B cell (primary cell): ENCODE results near the gene TIAM1. TPM values are rescaled to one million over a fixed set of nuclear protein-coding genes. Genes with fewer than 3 reads are reported as not detected.

Source experiments
- ATAC-seq: fragments of 200-7000 bp; cut with Tn5 transposase; one replicate; pipeline ENCODE4 v1.10.0; 2021; ENCODE audit warnings: low read depth, mild to moderate bottlenecking, moderate number of reproducible peaks, moderate library complexity
- CTCF ChIA-PET: fragments of 350-600 bp; sonication (Branson Sonifier 250); formaldehyde crosslinking; loops from one replicate; lab custom pipeline; 2021; ENCODE audit warnings: antibody characterized with exemption, inconsistent platforms; lab: Charles Lee
- POLR2A ChIA-PET: fragments of 350-600 bp; sonication (Branson Sonifier 250); formaldehyde crosslinking; loops from one replicate; lab custom pipeline; 2021; ENCODE audit warnings: antibody characterized with exemption; lab: Charles Lee
- DNase-seq: peaks from one replicate; pipeline ENCODE4 v3.0.0; 2013
- H2AFZ ChIP-seq: 2 replicates; pipeline ENCODE4 v1.6.1; 2012; ENCODE audit warnings: mild to moderate bottlenecking, low read depth, low read length; ENCODE audit not compliant: insufficient read depth, poor library complexity, severe bottlenecking
- H3K27ac ChIP-seq, 2 donors: 1 replicate in 1 of 2; 2 replicates in 1 of 2; pipeline ENCODE4 v1.5.1; 2012 to 2013; ENCODE audit warnings: low read length in 2 of 2, mild to moderate bottlenecking in 2 of 2, moderate library complexity in 1 of 2
- H3K27me3 ChIP-seq, 4 experiments: fragments of 200-600 bp in 1 of 4; sonication (generic) in 1 of 4; replicated peaks in 1 of 4; 1 replicate in 2 of 4; 2 replicates in 2 of 4; pipeline versions ENCODE4 v1.6.1 to v1.7.0; 2013 to 2016; ENCODE audit warnings: low read length in 3 of 4, mild to moderate bottlenecking in 2 of 4, mixed read lengths in 1 of 4, moderate library complexity in 1 of 4; ENCODE audit not compliant: insufficient read depth in 4 of 4, control insufficient read depth in 3 of 4; ENCODE audit errors: control extremely low read depth in 1 of 4
- H3K36me3 ChIP-seq, 2 experiments: replicated peaks in 1 of 2; 1 replicate in 1 of 2; 2 replicates in 1 of 2; pipeline versions ENCODE4 v1.6.1 to v1.7.1; 2013; ENCODE audit warnings: low read length in 1 of 2; ENCODE audit not compliant: insufficient read depth in 2 of 2, control insufficient read depth in 1 of 2; ENCODE audit errors: control extremely low read depth in 1 of 2, extremely low read depth in 1 of 2
- H3K4me1 ChIP-seq, 2 donors: fragments of 200-600 bp in 1 of 2; sonication (generic) in 1 of 2; 1 replicate in 1 of 2; 2 replicates in 1 of 2; pipeline versions ENCODE4 v1.5.1 to v1.6.1; 2013 to 2017; ENCODE audit warnings: low read length in 2 of 2; ENCODE audit not compliant: control insufficient read depth in 2 of 2, insufficient read depth in 2 of 2
- H3K4me2 ChIP-seq: replicated peaks from 2 replicates; pipeline ENCODE3; 2012; ENCODE audit warnings: mild to moderate bottlenecking, low read depth, low read length; ENCODE audit not compliant: poor library complexity, severe bottlenecking
- H3K4me3 ChIP-seq, 5 experiments: fragments of 200-600 bp in 1 of 5; sonication (generic) in 1 of 5; 1 replicate in 3 of 5; 2 replicates in 2 of 5; pipeline versions ENCODE4 v1.5.1 to v1.7.0; 2011 to 2016; ENCODE audit warnings: low read length in 4 of 5, mild to moderate bottlenecking in 4 of 5, low read depth in 2 of 5, control low read depth in 1 of 5, moderate library complexity in 1 of 5; ENCODE audit not compliant: insufficient read depth in 1 of 5; ENCODE audit errors: control extremely low read depth in 1 of 5, extremely low read depth in 1 of 5
- H3K79me2 ChIP-seq: fragments of 200-600 bp; sonication (generic); one replicate; pipeline ENCODE4 v1.6.0; 2016; ENCODE audit warnings: low read length; ENCODE audit not compliant: control insufficient read depth, insufficient read depth
- H3K9ac ChIP-seq: fragments of 200-600 bp; sonication (generic); 2 replicates; pipeline ENCODE4 v1.6.1; 2017; ENCODE audit warnings: mild to moderate bottlenecking, low read length, moderate library complexity
- H3K9me3 ChIP-seq, 3 donors: one replicate each; pipeline versions ENCODE4 v1.6.1 to v1.7.1; 2013; ENCODE audit warnings: low read length in 2 of 3; ENCODE audit not compliant: control insufficient read depth in 2 of 3, insufficient read depth in 1 of 3; ENCODE audit errors: control extremely low read depth in 1 of 3
- H4K20me1 ChIP-seq: 2 replicates; pipeline ENCODE4 v1.6.0; 2012; ENCODE audit warnings: mild to moderate bottlenecking, low read length; ENCODE audit not compliant: insufficient read depth, control insufficient read depth, poor library complexity, severe bottlenecking
- H3K27ac Mint-ChIP-seq: one replicate; pipeline ENCODE4 v1.8.0; 2021; ENCODE audit warnings: mixed read lengths
- H3K27me3 Mint-ChIP-seq: one replicate; pipeline ENCODE4 v1.8.0; 2021; ENCODE audit warnings: mixed read lengths
- H3K4me1 Mint-ChIP-seq: one replicate; pipeline ENCODE4 v1.8.0; 2021; ENCODE audit warnings: mixed read lengths
- H3K4me3 Mint-ChIP-seq: one replicate; pipeline ENCODE4 v1.8.0; 2021; ENCODE audit warnings: mixed read lengths
- H3K9me3 Mint-ChIP-seq: one replicate; pipeline ENCODE4 v1.8.0; 2022; ENCODE audit warnings: mixed read lengths; ENCODE audit not compliant: insufficient read depth
- EZH2 ChIP-seq: IDR thresholded peaks from 2 replicates; pipeline ENCODE4 v1.6.1; 2012; ENCODE audit warnings: borderline replicate concordance, low read depth, mild to moderate bottlenecking, moderate library complexity, low read length; ENCODE audit not compliant: insufficient read depth, poor library complexity, severe bottlenecking
- WGBS: methylation state at CpG from one replicate; pipeline ENCODE4 v1.1.5; 2013; ENCODE audit warnings: missing lambda C conversion rate; ENCODE audit not compliant: insufficient coverage; 5-methylcytosine and 5-hydroxymethylcytosine counted together
- intact Hi-C: fragments of 100-400 bp; cut with micrococcal nuclease; formaldehyde crosslinking; loops from one replicate; pipeline ENCODE4 v1.10.0; 2022
- polyA plus RNA-seq: library from polyadenylated mRNA; depleted of rRNA; stranded (reverse); fragments of >200 nt; gene quantifications from 2 replicates; pipeline ENCODE4 v1.2.3, GENCODE V29; 2012
- total RNA-seq, 2 donors: library from RNA; stranded (reverse); fragments of 120-200 nt in 1 of 2; gene quantifications; 1 replicate in 1 of 2; 2 replicates in 1 of 2; pipeline versions ENCODE4 v1.2.3 to v1.2.4, GENCODE V29; 2013 to 2022
- TF ChIP-seq, protein P1 (sequence below): fragments of 200-600 bp; IDR thresholded peaks from one replicate; pipeline ENCODE4 v1.8.0; 2022; ENCODE audit warnings: antibody characterized with exemption, mild to moderate bottlenecking

TIAM1 gene
- total and polyA plus RNA-seq, 2 donors (not counting 1 experiment from before 2014, with no cell fraction given), result 0.51 to 1.0 TPM

DNA sequence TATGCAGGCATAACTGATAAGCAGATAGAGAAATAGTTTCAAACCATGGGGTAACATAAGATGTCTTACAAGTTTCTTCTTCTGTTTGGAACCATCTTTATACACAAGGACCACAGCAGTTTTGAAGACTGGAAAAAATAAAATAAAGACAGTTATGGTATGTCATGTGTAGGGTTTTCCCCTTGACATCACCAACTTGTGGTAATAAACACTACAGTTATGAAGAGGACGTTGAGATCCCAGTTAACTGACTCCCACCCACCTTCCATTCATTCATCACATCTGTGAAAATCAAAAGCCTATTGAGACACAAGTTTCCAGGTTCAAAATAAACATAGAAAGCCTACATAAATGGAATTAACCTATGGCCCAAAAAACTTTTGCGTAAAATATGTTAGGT, 213.2 kb downstream of the TIAM1 start:
- no peaks in the 10 kb centered on the region for H3K9me3 ChIP-seq
- Mint-ChIP-seq H3K4me1 (peaks cover 10% of the 10 kb centered on the region), H3K27me3 (peaks cover 12% of the 10 kb centered on the region), H3K9me3 (no peaks in the 10 kb centered on the region), H3K4me3 (no peak overlapping the region), H3K27ac (no peak overlapping the region)
- ATAC-seq (no peak), DNase-seq (no peak)
- TF ChIP-seq, protein P1, sequence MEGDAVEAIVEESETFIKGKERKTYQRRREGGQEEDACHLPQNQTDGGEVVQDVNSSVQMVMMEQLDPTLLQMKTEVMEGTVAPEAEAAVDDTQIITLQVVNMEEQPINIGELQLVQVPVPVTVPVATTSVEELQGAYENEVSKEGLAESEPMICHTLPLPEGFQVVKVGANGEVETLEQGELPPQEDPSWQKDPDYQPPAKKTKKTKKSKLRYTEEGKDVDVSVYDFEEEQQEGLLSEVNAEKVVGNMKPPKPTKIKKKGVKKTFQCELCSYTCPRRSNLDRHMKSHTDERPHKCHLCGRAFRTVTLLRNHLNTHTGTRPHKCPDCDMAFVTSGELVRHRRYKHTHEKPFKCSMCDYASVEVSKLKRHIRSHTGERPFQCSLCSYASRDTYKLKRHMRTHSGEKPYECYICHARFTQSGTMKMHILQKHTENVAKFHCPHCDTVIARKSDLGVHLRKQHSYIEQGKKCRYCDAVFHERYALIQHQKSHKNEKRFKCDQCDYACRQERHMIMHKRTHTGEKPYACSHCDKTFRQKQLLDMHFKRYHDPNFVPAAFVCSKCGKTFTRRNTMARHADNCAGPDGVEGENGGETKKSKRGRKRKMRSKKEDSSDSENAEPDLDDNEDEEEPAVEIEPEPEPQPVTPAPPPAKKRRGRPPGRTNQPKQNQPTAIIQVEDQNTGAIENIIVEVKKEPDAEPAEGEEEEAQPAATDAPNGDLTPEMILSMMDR, result no peak
- no peak for TF ChIP-seq EZH2
- no peak overlapping the region for H3K4me2 ChIP-seq
- WGBS, result no CpG with 5 or more reads among the region's 2 CpGs
- no peaks in the 10 kb centered on the region for H3K79me2 ChIP-seq
- H4K20me1 ChIP-seq, result no peaks in the 10 kb centered on the region
- no peak overlapping the region for H3K27ac ChIP-seq
- H2AFZ ChIP-seq, result no peak overlapping the region
- H3K9ac ChIP-seq, result no peak overlapping the region
- H3K27me3 ChIP-seq, result no peaks in the 10 kb centered on the region
- no peaks in the 10 kb centered on the region for H3K36me3 ChIP-seq
- intact Hi-C loops, result no loop called here
- ChIA-PET CTCF (no interaction called here), POLR2A (no interaction called here)
- no peak overlapping the region for H3K4me3 ChIP-seq
- H3K4me1 ChIP-seq, result peaks cover 3 to 10% of the 10 kb centered on the region in 2 donors

DNA sequence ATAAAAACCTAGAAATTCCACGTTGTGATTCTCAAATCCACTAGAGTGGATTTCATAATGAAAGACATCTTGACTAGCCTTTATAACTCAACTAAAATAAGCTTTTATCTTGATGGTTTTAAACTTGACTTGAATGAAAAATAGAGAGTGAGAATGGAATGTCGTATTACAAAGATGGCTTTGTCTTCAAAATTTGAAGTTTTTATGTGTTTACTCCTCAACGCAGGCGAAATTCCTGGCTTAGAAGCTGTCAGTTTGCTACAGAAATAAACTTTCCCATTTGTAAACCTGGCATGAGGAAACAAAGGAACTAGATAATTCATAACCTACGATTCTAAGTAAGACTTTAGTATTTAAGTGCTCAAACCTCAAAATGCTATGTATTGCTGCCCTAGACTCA, 215.8 kb downstream of the TIAM1 start:
- no peak for ATAC-seq
- POLR2A ChIA-PET, result no interaction called here
- H3K27ac Mint-ChIP-seq, result no peak overlapping the region
- H2AFZ ChIP-seq, result no peak overlapping the region
- H3K36me3 ChIP-seq, result no peaks in the 10 kb centered on the region
- no peaks in the 10 kb centered on the region for H3K27me3 ChIP-seq
- CTCF ChIA-PET, result no interaction called here
- H3K4me1 ChIP-seq, result peaks cover 3 to 10% of the 10 kb centered on the region in 2 donors
- H3K9me3 ChIP-seq, result no peaks in the 10 kb centered on the region
- H3K4me1 Mint-ChIP-seq, result peaks cover 9% of the 10 kb centered on the region
- no peak for DNase-seq
- H3K9ac ChIP-seq, result no peak overlapping the region
- no CpG with 5 or more reads among the region's 5 CpGs for WGBS
- H3K9me3 Mint-ChIP-seq, result no peaks in the 10 kb centered on the region
- H3K4me2 ChIP-seq, result no peak overlapping the region
- H3K27ac ChIP-seq, result no peak overlapping the region
- no peaks in the 10 kb centered on the region for H4K20me1 ChIP-seq
- TF ChIP-seq, protein P1, result no peak
- no peak for TF ChIP-seq EZH2
- H3K4me3 Mint-ChIP-seq, result no peak overlapping the region
- intact Hi-C loops, result no loop called here
- H3K27me3 Mint-ChIP-seq, result no peaks in the 10 kb centered on the region
- no peak overlapping the region for H3K4me3 ChIP-seq
- H3K79me2 ChIP-seq, result no peaks in the 10 kb centered on the region
